ENCODE measurements around the gene UCK2. TPM values are rescaled to one million over a fixed set of nuclear protein-coding genes. Genes with fewer than 3 reads are reported as not detected.

UCK2 gene
- total RNA-seq, 1 experiment from 2014 or later: 91.2 TPM

DNA sequence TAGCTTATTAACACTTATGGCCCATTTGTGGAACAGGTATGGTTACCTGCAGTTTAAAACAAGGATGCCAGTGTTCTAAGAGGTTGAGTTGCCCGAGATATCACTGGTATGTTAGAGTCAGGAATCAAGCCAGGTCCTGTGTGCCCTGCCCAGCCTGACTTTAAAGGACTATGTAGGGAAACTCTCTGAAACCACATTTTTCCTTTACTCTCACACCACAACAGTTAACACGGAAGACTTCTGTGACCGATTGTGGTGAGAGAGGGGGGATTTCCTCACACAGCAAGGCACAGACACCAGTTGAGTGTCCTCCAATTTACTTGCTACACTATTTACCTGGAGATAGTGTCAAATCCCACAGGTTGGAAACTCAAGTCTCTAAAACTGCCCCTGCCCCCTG lies 47.8 kb downstream of the UCK2 start:
- ATAC-seq (no peak), DNase-seq (ENCODE audit: low read depth, low spot score) (no peak)
- TF ChIP-seq, protein P1, sequence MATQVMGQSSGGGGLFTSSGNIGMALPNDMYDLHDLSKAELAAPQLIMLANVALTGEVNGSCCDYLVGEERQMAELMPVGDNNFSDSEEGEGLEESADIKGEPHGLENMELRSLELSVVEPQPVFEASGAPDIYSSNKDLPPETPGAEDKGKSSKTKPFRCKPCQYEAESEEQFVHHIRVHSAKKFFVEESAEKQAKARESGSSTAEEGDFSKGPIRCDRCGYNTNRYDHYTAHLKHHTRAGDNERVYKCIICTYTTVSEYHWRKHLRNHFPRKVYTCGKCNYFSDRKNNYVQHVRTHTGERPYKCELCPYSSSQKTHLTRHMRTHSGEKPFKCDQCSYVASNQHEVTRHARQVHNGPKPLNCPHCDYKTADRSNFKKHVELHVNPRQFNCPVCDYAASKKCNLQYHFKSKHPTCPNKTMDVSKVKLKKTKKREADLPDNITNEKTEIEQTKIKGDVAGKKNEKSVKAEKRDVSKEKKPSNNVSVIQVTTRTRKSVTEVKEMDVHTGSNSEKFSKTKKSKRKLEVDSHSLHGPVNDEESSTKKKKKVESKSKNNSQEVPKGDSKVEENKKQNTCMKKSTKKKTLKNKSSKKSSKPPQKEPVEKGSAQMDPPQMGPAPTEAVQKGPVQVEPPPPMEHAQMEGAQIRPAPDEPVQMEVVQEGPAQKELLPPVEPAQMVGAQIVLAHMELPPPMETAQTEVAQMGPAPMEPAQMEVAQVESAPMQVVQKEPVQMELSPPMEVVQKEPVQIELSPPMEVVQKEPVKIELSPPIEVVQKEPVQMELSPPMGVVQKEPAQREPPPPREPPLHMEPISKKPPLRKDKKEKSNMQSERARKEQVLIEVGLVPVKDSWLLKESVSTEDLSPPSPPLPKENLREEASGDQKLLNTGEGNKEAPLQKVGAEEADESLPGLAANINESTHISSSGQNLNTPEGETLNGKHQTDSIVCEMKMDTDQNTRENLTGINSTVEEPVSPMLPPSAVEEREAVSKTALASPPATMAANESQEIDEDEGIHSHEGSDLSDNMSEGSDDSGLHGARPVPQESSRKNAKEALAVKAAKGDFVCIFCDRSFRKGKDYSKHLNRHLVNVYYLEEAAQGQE (IDR thresholded peaks at IDR 0.05; ENCODE audit: insufficient read depth in 1 of 2, low read depth in 2 of 2, low read length in 1 of 2): no peak
- no peak for TF ChIP-seq SIN3A (IDR thresholded peaks at IDR 0.05; ENCODE audit: borderline replicate concordance, insufficient read depth, low read depth, low read length)
- no peak for TF ChIP-seq CTCF (IDR thresholded peaks at IDR 0.05)
- TF ChIP-seq POLR2AphosphoS5 (IDR thresholded peaks at IDR 0.05; ENCODE audit: low read depth, low read length): no peak
- no peak for TF ChIP-seq TCF7L2 (IDR thresholded peaks at IDR 0.05; ENCODE audit: low read depth, low read length)
- POLR2A ChIA-PET: no interaction called here
- intact Hi-C loops (cut with micrococcal nuclease; ENCODE audit: unreplicated experiment) (no loop called here), in situ Hi-C loops (cut with HindIII; ENCODE audit: low pct_unique_long_range_greater_than_20kb, low sequenced_read_pairs) (no loop called here)
- no peak overlapping the region for H3K4me3 ChIP-seq (ENCODE audit: low read depth in 2 of 2, low read length in 2 of 2)
- CTCF ChIA-PET: interaction anchor here (0.6 kb wide), 1 partner anchor 49 kb away, joined by 6 read pairs; no protein-coding TSS in a partner anchor
- no peak overlapping the region for H3K27ac ChIP-seq (ENCODE audit: low read length)
- H3K4me1 ChIP-seq (ENCODE audit: control insufficient read depth, insufficient read depth, low read length): no peaks in the 10 kb centered on the region
- no peaks in the 10 kb centered on the region for H3K36me3 ChIP-seq (ENCODE audit: control insufficient read depth, insufficient read depth, low read length)
- peaks cover 31% of the 10 kb centered on the region for H3K9me3 ChIP-seq (ENCODE audit: control insufficient read depth, insufficient read depth, low read depth, low read length)
- H3K27me3 ChIP-seq (ENCODE audit: control insufficient read depth, insufficient read depth, low read length): no peaks in the 10 kb centered on the region
- no TSS peak for BruUV-seq (replicated peaks)

DNA sequence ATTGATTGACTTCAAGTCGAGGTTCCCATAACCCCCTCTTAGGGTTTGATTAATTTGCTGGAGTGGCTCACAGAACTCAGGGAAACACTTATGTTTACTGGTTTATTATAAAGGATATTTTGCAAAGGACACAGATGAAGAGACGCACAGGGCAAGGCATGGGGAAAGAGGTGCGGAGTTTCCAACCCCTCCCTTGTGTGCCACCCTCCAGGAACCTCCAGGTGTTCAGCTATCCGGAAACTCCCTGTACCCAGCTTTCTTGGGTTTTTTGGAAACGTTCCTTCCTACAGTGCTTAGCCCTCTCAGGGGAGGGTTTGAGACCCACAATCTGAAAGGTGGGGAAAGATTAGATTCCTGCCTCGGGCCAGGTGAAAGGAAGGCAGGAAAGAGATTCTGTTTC lies 48.2 kb downstream of the UCK2 start:
- no peak overlapping the region for H3K27ac ChIP-seq (ENCODE audit: low read length)
- TF ChIP-seq POLR2AphosphoS5 (IDR thresholded peaks at IDR 0.05; ENCODE audit: low read depth, low read length): no peak
- no peak for TF ChIP-seq TCF7L2 (IDR thresholded peaks at IDR 0.05; ENCODE audit: low read depth, low read length)
- TF ChIP-seq, protein P1 (IDR thresholded peaks at IDR 0.05; ENCODE audit: insufficient read depth in 1 of 2, low read depth in 2 of 2, low read length in 1 of 2): no peak
- no peak for TF ChIP-seq SIN3A (IDR thresholded peaks at IDR 0.05; ENCODE audit: borderline replicate concordance, insufficient read depth, low read depth, low read length)
- no peak for TF ChIP-seq CTCF (IDR thresholded peaks at IDR 0.05)
- DNase-seq (ENCODE audit: low read depth, low spot score) (no peak), ATAC-seq (no peak)
- no peaks in the 10 kb centered on the region for H3K27me3 ChIP-seq (ENCODE audit: control insufficient read depth, insufficient read depth, low read length)
- H3K36me3 ChIP-seq (ENCODE audit: control insufficient read depth, insufficient read depth, low read length): no peaks in the 10 kb centered on the region
- in situ Hi-C loops (cut with HindIII; ENCODE audit: low pct_unique_long_range_greater_than_20kb, low sequenced_read_pairs) (no loop called here), intact Hi-C loops (cut with micrococcal nuclease; ENCODE audit: unreplicated experiment) (no loop called here)
- no peak overlapping the region for H3K4me3 ChIP-seq (ENCODE audit: low read depth in 2 of 2, low read length in 2 of 2)
- H3K4me1 ChIP-seq (ENCODE audit: control insufficient read depth, insufficient read depth, low read length): no peaks in the 10 kb centered on the region
- BruUV-seq (replicated peaks): no TSS peak
- H3K9me3 ChIP-seq (ENCODE audit: control insufficient read depth, insufficient read depth, low read depth, low read length): peaks cover 31% of the 10 kb centered on the region
- CTCF ChIA-PET: no interaction called here
- POLR2A ChIA-PET: no interaction called here
